Activated CD4-positive, alpha-beta T cell treated with anti-CD3 and anti-CD28 coated beads for 1 hour (primary cell): ENCODE data around the gene ELOB.
"Not testable (repeated sequence)": the region's sequence is repeated elsewhere in the genome, so short reads cannot be mapped to it uniquely, and the experiment has no call there.

Source experiments
- DNase-seq: peaks from one replicate; pipeline ENCODE4 v3.0.0-alpha.2; 2020

The ELOB gene

DNA sequence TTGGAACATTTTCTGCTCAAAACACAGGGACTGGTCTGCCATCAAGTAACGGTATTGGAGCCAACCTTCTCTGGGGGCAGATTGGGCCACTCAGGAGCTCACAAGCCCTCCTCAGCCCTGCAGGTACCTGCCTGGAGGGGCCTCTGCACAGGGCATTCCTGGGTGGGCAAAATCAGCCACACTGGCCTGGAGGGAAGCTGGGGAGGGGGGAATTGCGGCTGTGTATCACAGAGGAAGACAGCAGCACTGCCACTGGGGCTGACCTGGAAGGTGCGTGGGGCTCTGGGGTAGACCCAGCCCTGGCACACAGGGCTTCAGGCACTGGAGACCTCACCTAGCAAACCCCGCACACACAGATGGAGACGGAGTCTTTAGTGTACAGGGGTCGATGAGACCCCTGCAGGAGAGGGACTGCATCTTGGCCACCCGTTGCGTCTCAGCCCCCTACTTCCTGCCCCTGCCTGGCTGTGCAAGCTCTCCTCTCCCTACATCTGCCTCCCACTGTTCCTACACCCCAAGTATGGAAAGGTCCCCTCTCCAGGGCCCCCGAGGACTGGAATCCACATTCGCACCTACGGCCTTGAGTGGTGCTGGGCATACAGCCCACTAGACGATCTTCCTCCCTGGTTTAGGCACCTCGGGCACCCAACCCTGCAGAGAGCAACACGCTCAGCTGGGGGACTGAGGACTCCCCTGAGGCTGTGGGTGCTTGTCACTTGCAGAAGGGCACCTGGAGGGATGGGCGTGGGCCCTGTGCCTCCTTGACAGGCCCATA lies 31.8 kb downstream of the ELOB start:
- DNase-seq = no peak

- DNase-seq = no peak
These were observed 32.4 kb downstream of the ELOB start for GRCh38 chr16:2744711-2745110.

DNA sequence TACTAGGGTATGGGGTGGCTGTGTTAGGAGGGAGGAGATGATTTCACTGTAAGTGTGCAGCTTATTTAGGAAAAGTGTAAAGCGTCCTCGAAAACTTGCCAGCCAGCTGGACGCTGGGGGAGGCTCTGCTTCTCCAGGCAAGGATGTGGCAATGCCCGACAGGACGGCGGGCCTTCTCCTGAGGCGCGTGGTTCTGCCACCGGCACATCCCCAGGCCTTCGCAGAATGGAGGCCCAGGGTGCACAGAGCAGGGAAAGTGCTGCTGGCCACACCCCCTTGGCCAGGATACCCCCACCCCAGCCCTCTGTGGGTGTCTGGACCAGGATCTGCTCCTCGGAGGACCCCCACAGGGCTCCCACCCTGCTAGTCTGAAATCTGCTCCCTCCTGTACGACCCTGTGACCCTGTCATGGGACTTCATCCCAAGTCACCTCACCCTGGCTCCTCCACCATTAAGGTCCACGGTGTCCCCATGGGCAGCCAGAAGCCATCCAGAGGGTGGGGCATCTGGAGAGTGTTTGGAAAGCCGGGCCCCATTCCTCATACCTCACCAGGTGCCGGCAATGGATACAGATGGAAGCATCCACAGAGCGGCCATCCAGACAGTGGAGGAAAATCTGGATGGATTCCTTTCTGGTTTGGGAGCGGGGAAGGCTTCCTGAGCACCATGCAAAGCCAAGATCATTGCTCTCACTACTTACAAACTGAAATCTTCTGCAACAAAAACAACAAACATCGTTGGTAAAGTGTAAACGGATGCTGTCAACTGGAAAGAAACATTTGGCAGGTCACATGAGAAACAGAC lies 33.9 kb downstream of the ELOB start:
- no peak for DNase-seq

GRCh38 chr16:2742323-2743006 lies 34.6 kb downstream of the ELOB start:
- DNase-seq = no peak

DNA sequence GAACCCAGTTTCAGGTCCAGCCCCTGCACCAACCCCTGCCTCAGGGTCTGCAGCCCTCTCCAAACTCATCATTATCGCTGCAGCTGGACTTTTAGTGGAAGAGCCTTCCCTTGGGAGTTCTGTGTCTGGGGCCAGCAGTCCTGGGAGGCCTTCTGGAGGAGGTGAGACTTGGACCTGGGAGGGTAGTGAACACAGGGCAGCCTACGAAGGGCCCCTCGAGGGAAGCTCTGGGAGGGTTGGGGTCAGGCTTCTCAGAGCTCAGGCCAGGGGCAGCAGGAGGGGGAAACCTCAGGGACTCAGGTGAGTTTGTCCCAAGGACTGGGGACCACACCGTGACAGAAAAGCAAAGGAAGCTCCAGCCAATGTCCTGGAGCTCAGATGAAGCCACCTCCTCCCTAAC lies 35.9 kb downstream of the ELOB start:
- no peak for DNase-seq

GRCh38 chr16:2740476-2740875 lies 36.6 kb downstream of the ELOB start:
- no peak for DNase-seq

DNA sequence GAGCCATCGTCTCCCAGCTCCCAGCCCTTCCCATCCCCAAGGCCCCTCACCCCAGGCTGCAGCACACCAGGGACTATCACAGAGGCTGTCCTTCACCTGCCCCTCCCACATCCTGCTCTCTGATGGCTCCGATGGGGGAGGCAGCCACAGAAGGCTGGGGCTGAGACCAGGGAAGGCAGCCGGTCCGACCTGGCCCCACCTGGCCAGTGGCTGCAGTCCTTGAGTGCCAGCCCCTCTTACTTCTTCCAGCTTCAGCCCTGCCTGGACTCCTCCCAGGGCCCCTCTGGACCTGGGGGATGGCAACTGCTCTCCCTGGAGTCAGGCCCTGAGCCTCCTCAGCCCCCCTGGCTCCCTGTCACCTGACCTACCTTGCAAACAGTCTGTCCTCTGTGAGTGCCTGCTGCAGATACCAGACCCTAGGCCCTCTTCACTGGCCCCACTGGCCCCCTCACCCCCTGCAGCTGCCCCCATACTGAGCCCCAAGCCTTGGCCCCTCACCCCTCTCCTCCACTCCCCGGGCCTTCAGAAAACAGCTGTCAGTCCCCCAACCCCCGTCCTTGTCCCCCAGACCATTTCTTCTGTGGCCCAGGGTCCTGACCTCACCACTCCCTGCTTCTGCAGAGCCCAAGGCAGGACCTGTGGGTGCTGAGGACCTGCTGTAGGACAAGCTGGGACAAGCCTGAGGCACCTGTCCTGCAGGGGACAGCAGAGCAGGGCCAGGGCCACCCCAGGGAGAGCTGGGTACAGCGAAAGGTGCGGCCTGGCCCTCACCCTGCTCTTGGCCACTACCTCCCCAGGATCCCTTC lies 37.3 kb downstream of the ELOB start:
- no peak for DNase-seq

DNA sequence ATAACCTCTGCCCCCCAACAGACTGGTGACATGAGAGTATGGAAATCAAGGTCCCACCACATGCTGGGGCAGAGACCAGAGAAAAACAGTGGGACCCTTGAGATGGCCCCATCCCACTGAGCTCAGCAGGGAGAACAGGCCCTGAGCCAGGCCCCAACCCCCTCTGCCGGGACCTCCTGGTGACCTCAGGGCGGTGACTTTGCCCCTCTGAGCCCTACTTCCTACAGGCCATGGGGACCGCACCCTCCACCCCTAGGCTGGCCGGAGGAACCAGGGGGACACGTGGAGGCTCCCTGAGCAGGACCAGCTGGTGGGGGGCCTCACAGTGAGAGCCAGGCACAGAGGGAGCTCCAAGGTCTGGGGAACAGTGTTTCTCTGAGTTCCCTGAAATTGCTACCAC lies 38.5 kb downstream of the ELOB start:
- DNase-seq = no peak

GRCh38 chr16:2737895-2738418 lies 39.1 kb downstream of the ELOB start:
- DNase-seq = no peak

DNA sequence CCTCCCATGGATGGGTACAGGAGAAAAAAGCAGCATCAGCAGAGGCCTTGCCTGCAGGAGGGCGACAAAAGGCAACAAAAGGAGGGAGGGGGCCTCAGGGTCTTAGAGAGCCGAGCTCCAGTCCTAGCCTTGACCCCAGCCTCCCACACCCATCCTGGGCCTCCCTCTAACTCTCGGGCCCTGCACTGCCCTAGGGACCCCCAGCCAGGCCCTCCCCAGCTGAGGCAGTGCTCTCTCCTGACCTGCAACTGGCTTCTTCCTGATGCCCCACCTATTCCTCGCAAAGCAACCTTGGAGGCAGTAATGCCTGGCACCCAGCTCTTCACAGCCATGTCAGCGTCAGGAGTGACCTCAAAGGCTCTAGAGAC lies 39.9 kb downstream of the ELOB start:
- no peak for DNase-seq

GRCh38 chr16:2736476-2737237 lies 40.4 kb downstream of the ELOB start:
- no peak for DNase-seq

DNA sequence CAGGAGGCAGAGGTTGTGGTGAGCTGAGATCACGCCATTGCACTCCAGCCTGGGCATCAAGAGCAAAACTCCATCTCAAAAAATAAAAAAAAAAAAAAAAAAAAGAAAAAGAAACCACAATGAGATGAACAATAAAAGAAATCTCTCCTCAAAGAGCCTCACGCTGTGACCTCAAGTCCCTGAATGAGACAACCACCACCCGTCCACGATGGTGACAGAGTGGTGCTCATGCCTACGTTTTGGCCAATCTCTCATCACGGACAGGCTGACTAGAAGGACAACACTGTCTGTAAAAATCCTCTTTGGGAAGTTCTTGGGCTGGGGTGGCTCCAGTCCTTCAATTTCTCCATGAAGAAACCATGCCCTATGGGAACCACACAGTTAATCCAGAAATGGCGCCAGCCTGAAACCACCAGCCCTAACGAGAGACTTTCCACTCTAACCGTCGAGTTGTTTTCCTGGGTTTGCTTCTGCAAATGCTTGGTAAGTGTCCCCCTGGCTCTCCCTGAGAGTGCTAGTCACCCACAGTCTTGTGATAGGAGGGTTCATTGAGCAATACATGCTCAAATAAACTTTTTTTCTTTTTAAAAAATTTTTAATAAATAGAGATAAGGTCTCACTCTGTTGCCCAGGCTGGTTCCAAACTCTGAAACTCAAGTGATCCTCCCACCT lies 42.1 kb downstream of the ELOB start:
- DNase-seq = no peak

- DNase-seq = no peak
These were observed 49.0 kb downstream of the ELOB start for GRCh38 chr16:2728034-2728433.

- DNase-seq = no peak
These were observed 50.2 kb downstream of the ELOB start for GRCh38 chr16:2726923-2727322.

- DNase-seq = no peak
These were observed 52.2 kb downstream of the ELOB start for GRCh38 chr16:2724816-2725348.

DNA sequence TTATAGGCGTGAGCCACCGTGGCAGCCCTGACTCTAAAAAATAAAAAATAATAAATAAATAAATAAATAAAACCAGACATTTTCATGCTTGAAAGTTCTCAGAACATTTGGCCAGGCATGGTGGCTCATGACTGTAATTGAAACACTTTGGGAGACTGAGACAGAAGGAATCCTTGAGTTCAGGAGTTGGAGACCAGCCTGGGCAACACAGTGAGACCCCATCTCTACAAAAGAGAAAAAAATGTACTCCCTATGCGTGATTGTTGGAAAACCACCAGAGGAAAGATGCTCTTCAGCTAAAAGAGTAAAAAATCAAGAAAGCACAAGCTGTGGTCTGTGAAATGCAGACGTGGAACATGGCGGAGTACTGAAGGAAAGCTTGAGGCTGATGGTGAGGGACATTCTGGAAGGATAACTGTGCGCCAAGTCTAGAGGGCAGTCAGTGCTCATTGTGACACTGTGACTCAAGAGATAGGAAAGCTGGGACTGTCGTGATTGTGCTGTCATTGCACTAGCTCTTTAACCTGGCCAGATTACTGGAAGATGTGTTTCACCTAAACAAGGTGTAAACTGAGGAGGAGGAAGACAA lies 52.9 kb downstream of the ELOB start:
- DNase-seq = no peak

DNA sequence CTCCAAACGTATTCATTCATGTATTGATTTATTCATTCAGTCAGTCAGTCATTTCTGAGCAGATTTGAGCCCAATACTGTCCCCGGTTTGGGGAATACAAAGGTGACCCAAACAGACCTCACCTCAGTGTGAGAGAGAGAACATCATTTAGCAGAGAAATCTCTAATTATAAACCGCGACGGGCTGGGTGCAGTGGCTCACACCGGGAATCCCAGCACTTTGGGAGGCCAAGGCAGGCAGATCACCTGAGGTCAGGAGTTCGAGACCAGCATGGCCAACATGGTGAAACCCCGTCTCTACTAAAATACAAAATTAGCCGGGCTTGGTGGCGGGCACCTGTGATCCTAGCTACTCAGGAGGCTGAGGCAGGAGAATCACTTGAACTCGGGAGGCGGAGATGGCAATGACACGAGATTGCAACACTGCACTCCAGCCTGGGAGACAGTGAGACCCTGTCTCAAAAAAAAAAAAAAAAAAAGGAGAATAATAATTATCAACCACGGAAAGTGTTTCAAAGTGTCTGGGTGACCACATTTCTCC lies 55.4 kb downstream of the ELOB start:
- DNase-seq = not testable (repeated sequence)
